Medulla oblongata (tissue), 1 donor: ENCODE results near the gene IKZF2.

Experiments
- DNase-seq: peaks from one replicate; pipeline ENCODE4 v3.0.0-alpha.2; 2015; ENCODE audit errors: extremely low spot score

Gene IKZF2

GRCh38 chr2:213151437-213152064 is at the start of gene IKZF2:
Gene IKZF2 (minus strand): TSS chr2:213151612. CDS start chr2:213148629, 2,983 bp downstream.
- DNase-seq = peak; percentile 88

DNA sequence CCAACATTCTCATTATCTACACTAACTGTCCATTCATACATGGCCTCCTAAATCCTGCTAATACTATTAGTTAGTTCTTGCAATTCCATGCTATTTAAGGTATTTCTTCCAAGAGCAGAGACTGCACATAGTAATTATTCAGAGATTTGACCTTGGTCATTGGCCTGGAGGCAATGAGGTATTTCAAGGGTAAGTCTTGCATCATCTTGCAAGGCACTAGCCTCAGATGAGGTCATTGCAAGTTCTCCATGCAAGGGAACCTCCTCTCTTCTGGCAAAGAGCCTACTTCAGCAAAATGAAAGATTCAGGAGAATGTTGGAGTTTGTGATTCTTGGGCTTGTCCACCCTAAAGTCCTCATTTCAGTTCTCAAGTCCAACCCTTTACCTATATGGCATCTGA is 48.5 kb upstream of the IKZF2 start:
- DNase-seq = no peak

- DNase-seq = no peak
Measured at GRCh38 chr2:213189001-213189899, 37.8 kb upstream of the IKZF2 start.

GRCh38 chr2:213188533-213188867 is 37.1 kb upstream of the IKZF2 start:
- DNase-seq = no peak

GRCh38 chr2:213187833-213188532 is 36.6 kb upstream of the IKZF2 start:
- no peak for DNase-seq

DNA sequence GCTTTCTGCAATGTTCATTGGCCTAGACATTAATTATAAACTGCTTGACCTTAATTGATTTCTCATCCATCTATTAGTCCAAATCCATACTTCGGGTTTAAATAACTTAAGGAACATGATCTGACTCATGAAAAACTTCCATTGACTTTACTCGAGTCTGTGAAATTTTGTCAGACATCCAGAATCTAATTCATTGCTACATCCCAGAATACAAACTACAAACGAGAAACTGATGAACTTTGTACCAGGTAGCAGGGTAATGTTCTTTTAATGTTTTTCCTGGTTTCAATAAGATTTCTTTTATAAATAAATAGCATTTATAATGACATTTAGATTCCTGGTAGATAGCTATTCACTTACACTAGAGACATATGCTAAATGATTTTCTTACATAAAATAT is 36.0 kb upstream of the IKZF2 start:
- DNase-seq = no peak

GRCh38 chr2:213185147-213185822 is 33.9 kb upstream of the IKZF2 start:
- DNase-seq = no peak

- DNase-seq = no peak
Measured at GRCh38 chr2:213181712-213182111, 30.3 kb upstream of the IKZF2 start.

GRCh38 chr2:213177679-213178078 is 26.3 kb upstream of the IKZF2 start:
- DNase-seq = no peak

DNA sequence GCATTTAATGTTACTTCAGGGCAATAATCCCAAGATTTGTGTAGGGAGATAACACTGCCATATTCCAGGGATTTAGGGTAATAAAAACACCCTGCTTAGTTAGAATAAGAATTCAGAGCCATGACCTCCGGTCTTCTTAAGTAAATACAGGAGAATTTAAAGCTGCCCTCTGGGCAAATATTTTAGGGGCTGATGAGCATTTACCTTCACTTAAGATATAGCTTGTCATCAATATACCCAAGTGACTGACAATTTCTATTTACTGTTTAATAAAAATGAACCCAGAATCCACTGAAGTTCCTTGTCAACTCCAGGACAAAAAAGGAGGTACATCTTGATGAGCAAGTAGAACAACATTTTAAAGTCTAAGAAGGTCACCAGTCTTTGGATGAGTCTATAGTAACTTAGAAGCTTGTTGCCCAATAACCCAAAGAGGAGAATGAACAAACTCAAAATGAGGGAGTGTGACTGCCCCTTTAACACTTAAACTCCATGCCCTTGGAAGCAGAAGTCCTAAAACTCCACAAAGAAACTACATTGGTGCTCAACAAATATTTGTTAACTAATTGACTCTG is 24.3 kb upstream of the IKZF2 start:
- DNase-seq = no peak

- no peak for DNase-seq
Measured at GRCh38 chr2:213172641-213173040, 21.2 kb upstream of the IKZF2 start.

GRCh38 chr2:213171147-213171546 is 19.7 kb upstream of the IKZF2 start:
- no peak for DNase-seq

DNA sequence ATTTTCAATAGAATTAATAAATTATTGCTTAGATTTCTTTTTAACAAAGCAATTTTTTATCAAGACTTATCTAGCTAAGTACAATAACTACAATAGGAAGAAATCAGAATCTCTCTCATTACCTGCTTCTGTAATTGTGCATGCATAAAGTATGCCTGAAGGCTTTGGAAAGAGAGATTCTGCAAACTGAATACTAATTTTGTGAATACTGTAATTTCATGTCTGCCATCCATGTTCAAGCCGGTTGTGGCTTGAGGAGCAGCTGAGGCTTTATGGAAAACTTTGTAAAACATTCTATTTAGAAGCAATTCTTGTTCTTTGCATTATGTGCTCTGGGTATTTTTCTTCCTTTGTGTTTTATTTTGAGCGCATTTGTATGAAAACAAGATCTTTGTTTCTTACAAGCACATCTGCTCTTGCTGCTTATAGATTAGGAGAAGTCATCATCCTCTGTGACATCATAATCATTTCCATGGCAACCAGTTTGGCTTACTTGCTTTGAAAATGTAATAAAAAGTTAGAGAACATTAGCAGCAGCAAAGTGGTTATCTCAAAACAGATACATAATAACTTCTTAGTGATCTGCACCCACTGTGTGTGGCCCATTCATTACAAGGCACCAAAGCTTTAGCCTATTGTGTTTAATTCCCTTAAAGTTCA is 16.0 kb upstream of the IKZF2 start:
- no peak for DNase-seq

DNA sequence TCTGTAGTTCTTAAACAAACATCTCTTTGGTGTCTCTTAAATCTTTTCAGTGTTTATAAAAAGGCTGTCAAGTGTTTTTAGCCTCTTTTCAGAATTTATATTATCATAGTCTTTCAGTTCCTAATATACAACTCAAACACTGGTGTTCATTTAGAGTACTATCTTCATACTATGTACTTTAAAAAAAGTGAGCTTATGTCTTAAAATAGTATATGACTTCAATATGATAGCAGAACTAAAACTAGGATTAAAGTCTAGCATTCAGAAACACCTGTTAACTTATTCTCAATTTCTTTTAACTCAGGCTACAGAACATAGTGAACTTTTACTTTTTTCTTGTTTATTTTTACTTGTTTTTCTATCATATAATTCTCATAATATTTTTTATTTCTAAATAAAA is 14.7 kb upstream of the IKZF2 start:
- DNase-seq = no peak

DNA sequence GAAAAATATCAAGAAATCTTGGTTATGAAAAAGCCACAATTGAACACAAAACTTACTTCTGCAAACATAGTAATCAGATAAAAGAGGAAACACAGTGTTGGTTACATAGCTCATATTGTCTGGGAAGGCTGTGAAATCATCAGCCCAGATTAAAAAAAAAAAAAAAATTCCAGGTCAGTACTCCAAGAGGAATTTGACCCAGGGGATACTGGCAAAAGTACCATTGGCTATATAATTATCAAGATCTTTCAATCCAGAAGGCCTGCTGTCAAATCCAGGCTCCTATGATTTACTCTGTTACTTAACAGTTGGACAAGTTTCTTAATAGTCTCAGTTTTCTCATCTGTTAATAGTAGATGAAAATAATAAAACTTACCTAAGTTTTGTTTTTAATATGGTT is 12.9 kb upstream of the IKZF2 start:
- DNase-seq = no peak

DNA sequence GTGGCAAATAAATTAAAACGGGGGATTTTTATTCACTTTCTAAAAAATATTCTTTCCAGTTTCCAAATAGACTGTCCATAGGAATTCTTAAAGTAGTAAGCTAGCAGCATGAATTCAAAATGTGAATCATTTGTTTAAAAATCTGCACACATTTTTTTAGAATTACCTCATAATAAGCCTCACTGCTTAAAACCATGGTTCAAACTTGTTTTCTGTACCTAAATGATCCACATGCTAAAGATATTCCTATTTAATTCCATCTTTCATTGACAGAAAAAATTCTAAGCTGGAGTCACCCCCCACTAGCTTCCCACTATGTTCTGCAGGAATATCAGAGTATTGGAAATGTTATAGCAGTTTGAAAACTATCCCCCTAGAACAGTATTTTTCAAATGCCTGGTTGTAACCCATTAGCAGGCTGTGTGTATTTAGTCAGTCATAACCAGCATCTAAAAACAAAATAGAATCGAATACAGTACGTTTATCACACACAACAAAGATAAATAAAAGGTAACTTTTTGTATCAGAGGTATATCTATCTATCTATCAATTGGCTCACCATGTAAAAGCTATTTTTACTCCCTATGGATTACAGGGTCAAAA is 11.2 kb upstream of the IKZF2 start:
- no peak for DNase-seq

- peak; percentile 9 for DNase-seq
Measured at GRCh38 chr2:213161759-213162515, 10.5 kb upstream of the IKZF2 start.

DNA sequence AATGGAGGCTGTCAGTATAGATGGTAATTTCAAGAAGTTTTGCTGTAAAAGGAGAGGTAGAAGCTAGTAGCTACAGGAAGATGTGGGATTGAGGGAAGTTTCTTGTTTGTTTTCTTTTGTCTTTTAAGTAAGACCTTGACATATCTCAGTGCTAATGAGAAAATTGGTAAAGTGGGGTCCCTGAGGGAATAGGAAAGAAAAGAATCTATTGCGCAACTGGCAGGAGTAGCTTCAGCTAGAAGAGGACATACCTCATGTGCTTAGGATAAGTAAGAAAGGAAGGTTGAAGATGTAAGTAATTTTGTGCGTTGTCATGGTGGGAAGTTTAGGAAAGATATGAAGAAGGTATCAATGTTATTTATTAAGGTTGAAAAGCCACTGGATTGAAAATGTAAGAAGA is 8.4 kb upstream of the IKZF2 start:
- DNase-seq = no peak

DNA sequence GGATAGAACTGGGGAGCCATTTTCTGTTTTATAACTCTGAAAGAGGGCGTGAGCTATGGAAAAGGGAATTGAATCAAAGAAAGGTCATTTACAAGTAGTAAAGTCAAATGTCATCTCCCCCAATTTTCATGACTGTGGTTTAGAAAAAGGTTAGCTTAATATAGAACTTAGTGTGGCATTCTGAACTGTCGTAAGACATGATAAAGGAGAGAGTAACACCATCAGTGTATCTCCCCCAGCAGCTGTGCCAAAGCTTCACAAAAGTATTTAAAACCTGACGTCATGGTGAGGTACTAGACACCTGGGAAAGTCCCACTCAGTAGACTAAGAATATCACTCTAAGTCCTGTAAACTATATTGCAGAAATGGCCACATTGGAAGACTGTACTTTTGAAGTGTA is 5.8 kb upstream of the IKZF2 start:
- no peak for DNase-seq

DNA sequence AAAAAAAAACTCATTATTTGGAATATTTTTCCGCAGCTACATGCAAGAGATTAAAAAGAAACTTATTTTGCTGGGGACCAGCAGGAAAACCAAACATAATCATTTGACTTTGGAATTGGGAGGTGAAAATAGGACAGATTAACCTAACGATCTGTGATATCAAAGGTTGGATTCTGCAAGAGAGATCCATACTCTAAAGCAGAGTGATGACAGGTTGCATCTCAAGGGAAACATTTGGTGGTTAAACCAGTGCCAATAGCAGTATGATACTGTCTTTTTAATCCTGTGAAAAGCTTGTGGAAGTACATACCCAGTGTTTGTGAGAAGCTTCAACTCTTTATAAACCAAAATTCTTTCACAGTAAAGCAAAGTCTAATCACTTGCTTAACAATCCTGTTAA is 5.3 kb upstream of the IKZF2 start:
- no peak for DNase-seq
